Measurements from ENCODE around the gene R3HDM2.

The R3HDM2 gene

DNA sequence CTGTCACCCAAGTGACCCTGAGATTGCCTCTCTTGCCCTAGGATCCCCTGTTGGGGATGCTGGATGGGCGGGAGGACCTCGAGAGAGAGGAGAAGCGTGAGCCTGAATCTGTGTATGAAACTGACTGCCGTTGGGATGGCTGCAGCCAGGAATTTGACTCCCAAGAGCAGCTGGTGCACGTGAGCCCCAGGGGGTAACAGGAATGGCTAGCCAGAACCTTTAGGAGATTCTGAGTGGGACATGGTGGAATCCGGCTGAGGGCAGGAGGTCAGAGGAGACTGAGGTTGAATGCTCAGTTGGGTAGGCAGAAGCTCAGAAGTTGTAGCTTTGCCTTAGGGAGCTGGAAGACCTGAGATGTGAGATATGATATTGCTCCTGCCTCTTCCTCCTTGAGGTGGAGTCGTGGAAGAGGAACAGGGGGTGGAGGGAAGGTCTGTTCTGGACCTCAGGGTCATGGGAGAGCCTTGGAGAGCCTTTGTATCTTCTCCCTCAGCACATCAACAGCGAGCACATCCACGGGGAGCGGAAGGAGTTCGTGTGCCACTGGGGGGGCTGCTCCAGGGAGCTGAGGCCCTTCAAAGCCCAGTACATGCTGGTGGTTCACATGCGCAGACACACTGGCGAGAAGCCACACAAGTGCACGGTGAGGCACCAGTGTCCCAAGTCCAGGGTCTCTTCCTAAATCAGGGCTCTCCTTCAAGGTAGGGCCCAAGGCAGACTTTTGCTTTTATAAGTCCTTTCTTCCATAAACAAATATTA is 35.1 kb upstream of the R3HDM2 start:
- DNase-seq, result no peak

DNA sequence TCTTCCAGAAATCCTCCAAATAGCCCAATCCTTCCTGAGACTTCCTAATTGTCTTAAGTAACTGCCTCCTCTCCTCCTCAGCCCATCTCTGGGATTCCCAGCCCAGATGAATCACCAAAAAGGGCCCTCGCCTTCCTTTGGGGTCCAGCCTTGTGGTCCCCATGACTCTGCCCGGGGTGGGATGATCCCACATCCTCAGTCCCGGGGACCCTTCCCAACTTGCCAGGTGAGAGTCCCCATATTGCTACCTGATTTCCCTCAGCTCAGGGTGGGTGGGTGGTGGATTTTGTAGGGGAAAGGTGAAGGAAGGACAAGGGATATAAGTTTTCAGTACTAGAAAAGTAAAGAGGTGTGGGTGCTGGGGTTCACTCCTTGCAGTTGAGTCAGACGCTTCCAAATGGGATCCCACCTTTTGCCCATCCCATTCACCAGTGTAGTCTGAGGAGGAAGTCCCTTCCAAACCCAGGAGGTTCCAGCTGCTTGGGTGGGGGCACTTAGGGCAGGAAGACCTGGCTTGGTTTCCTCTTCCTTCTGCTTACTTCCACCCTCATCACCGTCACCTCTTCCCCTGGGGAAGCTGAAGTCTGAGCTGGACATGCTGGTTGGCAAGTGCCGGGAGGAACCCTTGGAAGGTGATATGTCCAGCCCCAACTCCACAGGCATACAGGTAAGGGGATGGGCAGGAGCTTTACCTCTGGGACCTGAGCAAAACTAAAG is 34.3 kb upstream of the R3HDM2 start:
- no peak for DNase-seq

DNA sequence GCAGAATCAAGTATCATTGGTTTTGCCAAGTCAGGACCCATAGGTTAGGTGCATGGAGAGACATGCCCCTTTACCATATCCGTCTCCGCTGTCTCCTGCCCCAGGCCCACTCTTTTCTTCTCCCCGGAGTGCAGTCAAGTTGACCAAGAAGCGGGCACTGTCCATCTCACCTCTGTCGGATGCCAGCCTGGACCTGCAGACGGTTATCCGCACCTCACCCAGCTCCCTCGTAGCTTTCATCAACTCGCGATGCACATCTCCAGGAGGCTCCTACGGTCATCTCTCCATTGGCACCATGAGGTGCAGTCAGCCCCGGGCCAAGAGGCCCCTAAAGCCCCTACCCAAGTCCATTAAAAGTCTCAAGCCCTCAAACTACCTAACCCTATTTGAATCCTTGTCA is 33.7 kb upstream of the R3HDM2 start:
- no peak for DNase-seq

DNA sequence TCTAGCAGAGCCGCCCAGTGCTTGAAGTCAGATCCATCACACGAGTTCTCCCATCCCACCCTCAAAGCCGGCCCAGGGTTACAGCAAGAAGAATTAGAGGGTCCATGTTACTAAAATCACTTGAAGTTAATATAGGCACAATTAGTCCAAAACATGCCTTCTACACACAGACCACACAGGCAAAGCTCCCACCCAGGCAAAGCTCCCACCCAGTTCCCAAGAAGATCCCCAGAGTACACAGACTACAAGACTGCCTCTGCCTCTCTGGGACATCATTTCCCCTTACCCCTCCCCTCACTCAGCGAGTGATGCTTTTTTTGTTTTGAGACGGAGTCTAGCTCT is 32.0 kb upstream of the R3HDM2 start:
- DNase-seq, result no peak

DNA sequence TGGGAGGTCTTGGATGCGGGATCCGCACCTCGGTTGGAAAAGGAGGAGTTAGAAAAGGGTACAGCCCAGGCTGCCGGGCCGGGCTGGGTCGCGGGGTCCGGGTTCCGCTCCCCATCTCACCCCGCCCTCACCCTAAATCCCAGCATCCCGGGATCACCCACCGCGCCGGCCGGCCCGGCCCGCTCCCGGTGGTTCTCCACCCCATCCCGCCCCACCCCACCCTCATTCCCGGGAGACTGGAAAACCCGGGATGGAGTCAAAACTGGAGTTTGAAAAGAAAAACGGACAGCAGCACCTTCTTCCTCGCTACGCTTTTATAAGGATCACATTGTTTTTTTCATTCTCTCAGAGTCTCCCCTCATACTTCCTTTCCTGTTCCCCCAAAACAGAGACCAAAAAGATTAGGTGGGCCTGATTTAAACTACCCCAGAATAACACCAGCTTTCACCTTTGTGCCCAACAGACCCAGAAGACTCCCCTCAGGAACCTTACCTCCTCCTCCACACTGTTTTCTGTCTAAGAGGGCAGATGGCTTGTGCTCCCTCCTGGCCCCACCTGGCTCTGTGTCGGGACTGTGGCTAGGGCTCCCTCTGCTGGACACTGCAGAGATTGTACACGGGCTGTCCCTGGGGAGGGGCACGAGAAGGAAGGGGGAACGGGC is 31.5 kb upstream of the R3HDM2 start:
- peak; percentile 95 for DNase-seq

DNA sequence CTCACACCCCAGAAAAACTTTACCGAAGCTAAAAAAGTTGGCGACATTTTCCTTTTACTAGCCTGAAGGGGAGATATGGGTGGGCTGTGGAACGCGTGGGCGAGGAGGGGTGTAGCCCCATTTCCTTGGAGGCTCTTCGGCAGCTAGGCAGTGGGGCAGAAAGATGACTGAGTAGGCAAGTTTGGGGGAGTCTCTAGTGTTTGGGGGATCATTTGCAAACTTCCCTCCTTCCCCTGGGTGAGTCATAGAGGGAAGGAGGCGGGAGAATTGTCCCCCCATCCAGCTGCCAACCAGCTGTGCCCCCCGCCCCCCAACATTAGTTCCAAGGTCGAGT is 31.0 kb upstream of the R3HDM2 start:
- DNase-seq, result no peak

DNA sequence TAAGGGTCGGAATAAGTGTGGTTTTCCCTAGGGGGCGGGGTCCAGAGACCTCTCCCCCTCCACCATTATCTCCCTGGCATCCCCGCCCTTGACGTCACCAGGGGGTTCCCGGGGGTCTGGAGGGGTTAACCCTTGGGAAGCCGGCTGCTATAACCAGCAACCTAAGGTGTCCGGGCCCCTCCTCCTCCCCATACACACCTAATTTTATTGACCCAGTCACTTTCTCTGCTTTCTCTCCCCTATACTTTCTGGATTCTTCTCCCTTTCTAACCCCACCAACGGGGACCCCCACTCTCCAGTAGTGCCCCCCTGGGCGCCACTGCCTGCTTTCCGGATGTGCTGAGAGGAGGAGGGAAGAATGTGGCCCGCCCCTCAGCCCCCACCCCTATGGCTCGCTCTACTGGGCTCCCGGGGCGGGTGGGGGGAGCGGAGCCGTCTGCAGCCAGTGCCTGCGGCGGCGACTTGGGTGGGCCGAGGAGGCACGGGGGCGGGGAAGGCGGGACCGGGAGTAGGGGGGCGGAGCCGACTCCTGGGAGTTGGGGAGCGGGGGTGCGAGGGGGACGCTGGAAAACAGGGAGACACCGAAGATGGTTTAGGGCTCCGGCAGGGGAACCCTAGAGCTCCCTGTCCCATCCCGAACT is 30.6 kb upstream of the R3HDM2 start:
- DNase-seq, result peak; percentile 80

DNA sequence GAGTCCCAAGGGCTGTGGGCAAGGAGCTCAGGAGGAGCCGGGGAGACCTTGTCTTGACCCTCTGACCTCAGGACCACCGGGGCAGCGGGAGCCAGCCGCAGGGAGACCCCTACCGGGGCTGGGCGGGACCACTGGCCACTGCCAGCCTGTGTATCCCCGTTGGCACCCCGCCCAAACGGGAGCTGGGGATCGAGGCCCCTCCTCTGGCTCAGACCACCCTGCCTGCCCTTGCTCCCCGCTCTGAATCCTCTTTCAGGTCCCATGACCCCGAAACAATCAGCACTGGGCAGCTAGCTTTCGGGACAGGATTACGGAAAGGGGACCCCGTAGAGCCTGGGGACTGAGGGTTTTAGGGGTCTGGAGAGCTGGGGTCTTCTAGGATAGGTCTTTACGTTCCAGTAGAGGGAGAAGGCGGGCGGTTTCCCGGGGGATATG is 30.0 kb upstream of the R3HDM2 start:
- no peak for DNase-seq

DNA sequence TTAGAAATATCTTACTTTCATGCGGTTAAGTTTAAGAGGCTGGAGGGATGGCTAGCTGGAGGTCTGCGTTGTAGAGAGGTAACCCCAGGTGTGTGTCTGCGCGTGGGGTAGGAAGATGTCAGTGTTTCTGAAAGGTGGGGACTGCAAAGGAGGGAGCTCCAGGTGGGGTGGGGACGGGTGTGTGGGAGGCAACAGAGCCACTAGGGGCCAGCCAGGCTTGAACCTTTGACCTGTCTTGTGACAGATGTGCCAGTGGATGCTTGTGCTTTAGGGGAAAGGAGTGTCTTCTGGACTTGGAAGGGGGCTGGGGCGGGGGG is 29.6 kb upstream of the R3HDM2 start:
- DNase-seq, result no peak

DNA sequence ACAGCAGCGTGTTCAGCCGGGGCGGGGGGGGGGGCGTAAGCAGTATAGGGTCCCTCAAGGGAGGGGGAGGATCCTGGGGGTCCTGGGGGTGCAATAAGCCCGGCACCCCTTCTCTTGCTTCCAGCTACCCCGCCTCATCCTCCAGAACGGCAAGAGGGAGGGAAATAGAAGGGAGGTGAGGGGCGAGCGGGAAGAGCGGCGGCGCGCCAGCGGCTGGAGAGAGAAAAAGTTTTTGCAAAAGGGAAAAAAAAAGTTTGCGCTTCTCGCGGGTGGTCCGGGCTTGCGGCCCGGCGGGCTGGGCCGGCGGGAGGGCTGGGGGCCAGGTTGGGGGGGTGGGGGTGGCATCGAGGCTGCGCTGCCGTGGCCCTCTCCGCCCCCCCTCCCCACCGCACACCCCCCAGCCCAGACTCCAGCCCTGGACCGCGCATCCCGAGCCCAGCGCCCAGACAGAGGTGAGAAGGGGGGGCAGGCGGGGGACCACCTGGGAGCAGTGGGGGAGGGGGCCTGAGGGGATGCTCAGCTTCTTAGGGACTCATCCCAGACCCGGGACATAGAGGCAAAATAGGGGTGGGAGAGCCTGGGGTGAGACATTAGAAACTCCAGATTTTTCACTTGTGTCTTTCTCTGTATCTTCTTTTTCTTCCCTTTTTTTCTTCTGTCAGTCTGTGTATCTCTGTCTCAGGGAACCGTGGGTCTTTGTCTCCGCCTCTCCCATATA is 29.1 kb upstream of the R3HDM2 start, which contains the start of gene GLI1:
Gene GLI1, plus strand, starts transcription at position 36 of the 718 bp plus-strand sequence. CDS start 3,907 bp downstream, outside the sequence.
- no peak for DNase-seq

DNA sequence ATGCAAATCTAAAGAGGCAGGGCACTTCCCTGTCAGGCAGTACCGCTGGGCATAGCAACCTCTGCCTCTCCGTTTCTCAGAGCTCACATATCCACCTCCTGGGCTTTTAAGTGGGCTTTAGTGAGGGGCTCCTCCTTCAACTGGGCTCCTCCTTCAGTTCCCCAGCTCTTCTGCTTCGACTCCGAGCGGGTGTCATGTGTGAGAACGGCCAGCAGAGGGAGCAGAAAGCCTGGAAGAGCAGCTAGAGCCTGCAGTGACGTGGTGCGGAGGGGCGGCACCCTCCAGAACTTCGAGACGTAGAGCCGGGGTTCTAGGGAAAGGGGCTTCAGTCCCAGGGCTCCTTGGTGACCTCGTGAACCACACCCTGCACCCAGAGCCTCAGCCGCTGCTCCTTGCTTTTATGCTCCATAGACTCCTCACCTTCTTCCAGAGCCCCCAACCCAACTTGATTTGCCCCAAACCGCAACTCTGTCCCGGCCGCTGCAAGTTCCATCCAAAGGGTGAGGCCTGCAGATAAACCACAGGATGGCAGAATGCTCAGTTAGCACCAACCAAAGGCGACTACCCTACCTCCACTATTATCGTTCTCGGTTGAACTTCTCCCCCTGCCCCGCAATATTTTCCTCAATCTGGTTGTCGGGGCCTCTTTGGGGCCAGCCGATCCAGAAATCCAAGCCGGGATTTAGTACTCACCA is 28.4 kb upstream of the R3HDM2 start:
- peak; percentile 85 for DNase-seq

DNA sequence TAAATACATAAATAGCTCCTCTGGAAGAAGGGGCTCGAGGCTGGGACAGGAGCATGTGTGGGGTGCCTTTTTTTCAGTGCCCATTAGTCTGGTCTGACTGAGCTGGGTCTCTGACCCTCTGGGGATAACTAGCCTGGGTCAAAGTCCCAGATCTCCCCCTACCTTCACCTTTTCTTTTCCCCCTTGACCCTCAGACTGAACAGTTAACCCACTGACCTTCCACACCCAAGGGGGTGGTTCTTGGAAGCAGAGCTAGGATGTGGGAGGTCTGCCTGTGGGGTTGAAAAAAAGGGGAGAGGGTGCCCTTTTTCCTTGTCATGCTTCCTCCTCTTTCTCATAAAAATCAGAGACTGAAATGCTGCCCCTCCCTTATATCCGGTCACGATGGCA is 27.8 kb upstream of the R3HDM2 start:
- DNase-seq, result no peak

DNA sequence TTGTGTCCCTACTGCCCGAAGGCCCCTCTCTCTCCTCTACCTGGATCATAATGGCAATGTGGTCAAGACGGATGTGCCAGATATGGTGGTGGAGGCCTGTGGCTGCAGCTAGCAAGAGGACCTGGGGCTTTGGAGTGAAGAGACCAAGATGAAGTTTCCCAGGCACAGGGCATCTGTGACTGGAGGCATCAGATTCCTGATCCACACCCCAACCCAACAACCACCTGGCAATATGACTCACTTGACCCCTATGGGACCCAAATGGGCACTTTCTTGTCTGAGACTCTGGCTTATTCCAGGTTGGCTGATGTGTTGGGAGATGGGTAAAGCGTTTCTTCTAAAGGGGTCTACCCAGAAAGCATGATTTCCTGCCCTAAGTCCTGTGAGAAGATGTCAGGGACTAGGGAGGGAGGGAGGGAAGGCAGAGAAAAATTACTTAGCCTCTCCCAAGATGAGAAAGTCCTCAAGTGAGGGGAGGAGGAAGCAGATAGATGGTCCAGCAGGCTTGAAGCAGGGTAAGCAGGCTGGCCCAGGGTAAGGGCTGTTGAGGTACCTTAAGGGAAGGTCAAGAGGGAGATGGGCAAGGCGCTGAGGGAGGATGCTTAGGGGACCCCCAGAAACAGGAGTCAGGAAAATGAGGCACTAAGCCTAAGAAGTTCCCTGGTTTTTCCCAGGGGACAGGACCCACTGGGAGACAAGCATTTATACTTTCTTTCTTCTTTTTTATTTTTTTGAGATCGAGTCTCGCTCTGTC is 26.1 kb upstream of the R3HDM2 start:
- DNase-seq, result no peak

DNA sequence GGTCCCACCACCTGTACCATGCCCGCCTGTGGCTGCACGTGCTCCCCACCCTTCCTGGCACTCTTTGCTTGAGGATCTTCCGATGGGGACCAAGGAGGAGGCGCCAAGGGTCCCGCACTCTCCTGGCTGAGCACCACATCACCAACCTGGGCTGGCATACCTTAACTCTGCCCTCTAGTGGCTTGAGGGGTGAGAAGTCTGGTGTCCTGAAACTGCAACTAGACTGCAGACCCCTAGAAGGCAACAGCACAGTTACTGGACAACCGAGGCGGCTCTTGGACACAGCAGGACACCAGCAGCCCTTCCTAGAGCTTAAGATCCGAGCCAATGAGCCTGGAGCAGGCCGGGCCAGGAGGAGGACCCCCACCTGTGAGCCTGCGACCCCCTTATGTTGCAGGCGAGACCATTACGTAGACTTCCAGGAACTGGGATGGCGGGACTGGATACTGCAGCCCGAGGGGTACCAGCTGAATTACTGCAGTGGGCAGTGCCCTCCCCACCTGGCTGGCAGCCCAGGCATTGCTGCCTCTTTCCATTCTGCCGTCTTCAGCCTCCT is 25.4 kb upstream of the R3HDM2 start:
- no peak for DNase-seq

DNA sequence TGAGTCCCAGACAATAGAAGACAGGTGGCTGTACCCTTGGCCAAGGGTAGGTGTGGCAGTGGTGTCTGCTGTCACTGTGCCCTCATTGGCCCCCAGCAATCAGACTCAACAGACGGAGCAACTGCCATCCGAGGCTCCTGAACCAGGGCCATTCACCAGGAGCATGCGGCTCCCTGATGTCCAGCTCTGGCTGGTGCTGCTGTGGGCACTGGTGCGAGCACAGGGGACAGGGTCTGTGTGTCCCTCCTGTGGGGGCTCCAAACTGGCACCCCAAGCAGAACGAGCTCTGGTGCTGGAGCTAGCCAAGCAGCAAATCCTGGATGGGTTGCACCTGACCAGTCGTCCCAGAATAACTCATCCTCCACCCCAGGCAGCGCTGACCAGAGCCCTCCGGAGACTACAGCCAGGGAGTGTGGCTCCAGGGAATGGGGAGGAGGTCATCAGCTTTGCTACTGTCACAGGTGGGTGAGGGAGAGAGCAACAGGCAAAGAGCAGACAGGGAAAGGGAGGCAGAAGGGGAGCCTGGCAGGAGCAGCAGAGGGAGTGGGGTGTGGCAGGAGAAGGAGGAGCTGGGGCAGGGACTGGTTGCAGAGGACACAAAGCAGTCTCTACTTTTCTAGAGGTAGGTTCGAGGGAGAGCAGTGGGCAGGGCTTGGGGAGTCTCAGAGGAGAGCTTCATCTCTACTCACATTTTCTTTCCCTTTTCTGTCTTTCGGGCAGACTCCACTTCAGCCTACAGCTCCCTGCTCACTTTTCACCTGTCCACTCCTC is 24.7 kb upstream of the R3HDM2 start:
- no peak for DNase-seq

DNA sequence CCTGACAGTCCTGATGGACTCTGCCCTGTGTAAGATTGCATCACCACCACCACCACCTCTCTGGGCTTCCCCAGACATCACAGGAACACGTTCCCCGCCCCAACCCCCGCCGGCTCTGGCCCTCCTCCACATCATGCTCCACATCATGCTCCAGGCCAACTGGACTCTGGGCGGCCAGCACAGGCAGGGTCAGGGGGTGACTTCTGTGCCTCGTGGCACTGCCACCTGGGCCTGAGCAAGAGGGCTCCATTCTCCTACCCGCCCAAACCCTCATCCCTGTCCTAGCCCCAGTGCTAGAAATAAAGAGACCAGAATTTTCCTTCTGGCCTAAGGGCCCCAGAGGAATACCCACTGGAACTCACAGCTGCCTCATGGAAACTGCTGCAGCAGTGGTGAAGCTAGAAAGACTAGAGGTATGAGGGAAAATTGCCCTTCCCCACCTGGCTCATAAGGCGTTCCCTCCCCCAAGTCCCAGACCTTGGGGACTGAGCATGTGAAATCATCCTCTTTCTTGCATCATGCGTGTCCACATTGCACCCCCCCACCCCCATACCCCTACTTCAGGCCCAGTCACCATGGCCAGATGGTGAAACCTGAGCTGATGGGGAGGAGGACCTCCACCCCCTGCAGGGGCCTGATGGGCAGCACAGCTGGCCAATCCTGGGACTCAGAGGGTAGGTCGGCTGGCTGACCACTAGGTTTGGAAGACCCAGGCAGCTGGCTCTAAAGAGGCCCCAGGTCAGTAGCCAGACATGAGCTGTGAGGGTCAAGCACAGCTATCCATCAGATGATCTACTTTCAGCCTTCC is 23.9 kb upstream of the R3HDM2 start, which contains the start of gene INHBE:
Gene INHBE, plus strand, starts transcription at position 742 of the 808 bp plus-strand sequence. CDS start 230 bp downstream, outside the sequence.
- DNase-seq, result no peak

DNA sequence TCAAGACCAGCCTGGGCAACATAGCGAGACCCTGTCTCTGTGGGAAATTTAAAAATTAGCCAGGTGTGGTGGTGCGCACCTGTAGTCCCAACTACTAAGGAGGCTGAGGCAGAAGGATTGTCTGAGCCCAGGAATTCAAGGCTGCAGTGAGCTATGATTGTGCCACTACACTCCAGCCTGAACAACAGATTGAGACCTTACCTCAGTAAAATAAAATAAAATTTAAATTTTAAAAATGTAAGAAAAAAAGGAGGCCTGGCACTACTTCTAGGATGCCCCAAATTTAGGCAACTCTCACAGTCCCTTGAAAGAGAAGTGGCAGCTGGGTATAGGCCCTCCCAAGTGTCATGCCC is 23.3 kb upstream of the R3HDM2 start:
- DNase-seq, result no peak

DNA sequence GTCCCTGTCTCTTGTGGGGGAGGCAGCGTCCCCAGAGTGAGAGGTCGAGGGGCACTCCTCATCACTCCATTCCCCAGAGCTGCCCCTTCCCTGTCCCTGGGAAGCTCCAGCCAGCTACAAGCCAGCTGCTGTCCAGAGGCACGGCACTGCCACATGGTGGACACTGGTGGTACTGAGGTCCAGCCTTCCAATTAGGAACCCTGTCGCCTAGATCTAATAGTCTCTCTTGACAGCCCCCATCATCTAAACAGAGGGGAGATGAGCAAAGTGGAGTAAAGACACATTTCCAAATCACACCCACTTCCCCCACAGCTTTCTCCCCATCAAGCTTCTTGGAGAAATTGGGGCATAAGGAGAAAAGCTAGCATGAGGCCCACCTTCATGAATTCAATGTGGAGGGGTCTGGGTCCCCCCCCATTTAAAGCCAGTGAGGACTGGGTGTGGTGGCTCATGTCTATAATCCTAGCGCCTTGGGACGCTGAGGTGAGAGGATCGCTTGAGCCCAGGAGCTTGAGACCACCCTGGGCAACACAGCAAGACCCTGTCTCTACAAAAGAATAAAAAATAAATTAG is 22.2 kb upstream of the R3HDM2 start:
- DNase-seq, result no peak
